PC-9 (cell line): ENCODE measurements around the gene AFG1L. TPM values are rescaled to one million over a fixed set of nuclear protein-coding genes. Genes with fewer than 3 reads are reported as not detected.
A peak's percentile ranks its signal among the peaks of the same experiment; 100 is the strongest.

Source experiments
- BruUV-seq: library from RNA; stranded (reverse); fragments of 400-500 nt; replicated peaks from 2 replicates; lab custom pipeline; 2021; lab: Mats Ljungman, UMichigan
- CTCF ChIA-PET: fragments of 300-600 bp; sonication (Branson Sonifier 250); formaldehyde crosslinking; loops from one replicate; lab custom pipeline; 2022; ENCODE audit warnings: antibody characterized with exemption; lab: Charles Lee
- POLR2A ChIA-PET: fragments of 300-600 bp; sonication (Branson Sonifier 250); formaldehyde crosslinking; loops from one replicate; lab custom pipeline; 2022; ENCODE audit warnings: antibody characterized with exemption; ENCODE audit not compliant: unreplicated experiment; lab: Charles Lee
- DNase-seq, 2 experiments: peaks; one replicate each; pipeline versions ENCODE4 v3.0.0 to v3.0.0-alpha.2; 2015 to 2022; ENCODE audit warnings: mixed read lengths in 1 of 2
- H2AFZ ChIP-seq: fragments of 200-600 bp; sonication (generic); 2 replicates; pipeline ENCODE4 v1.8.1; 2017; ENCODE audit warnings: antibody characterized with exemption
- H3F3A ChIP-seq: fragments of 200-600 bp; sonication (generic); 2 replicates; pipeline ENCODE4 v1.8.1; 2017; ENCODE audit warnings: antibody characterized with exemption, mild to moderate bottlenecking, low read depth; ENCODE audit not compliant: insufficient read depth
- H3K27ac ChIP-seq: fragments of 200-600 bp; sonication (generic); 2 replicates; pipeline ENCODE4 v1.6.1; 2016; ENCODE audit warnings: mixed run types
- H3K27me3 ChIP-seq: fragments of 200-600 bp; sonication (generic); 2 replicates; pipeline ENCODE4 v1.6.1; 2016; ENCODE audit warnings: low read depth, mixed run types; ENCODE audit not compliant: insufficient read depth
- H3K36me3 ChIP-seq: fragments of 200-600 bp; sonication (generic); 2 replicates; pipeline ENCODE4 v1.6.1; 2016; ENCODE audit warnings: low read depth, mixed run types
- H3K4me1 ChIP-seq: fragments of 200-600 bp; sonication (generic); replicated peaks from 2 replicates; pipeline ENCODE4 v1.6.1; 2016; ENCODE audit warnings: mixed run types; ENCODE audit not compliant: insufficient read depth
- H3K4me2 ChIP-seq: fragments of 200-600 bp; sonication (generic); 2 replicates; pipeline ENCODE4 v1.6.1; 2017; ENCODE audit warnings: mixed run types
- H3K4me3 ChIP-seq: fragments of 200-600 bp; sonication (generic); 2 replicates; pipeline ENCODE4 v1.6.1; 2016; ENCODE audit warnings: mixed run types
- H3K79me2 ChIP-seq: fragments of 200-600 bp; sonication (generic); 2 replicates; pipeline ENCODE4 v1.6.1; 2017; ENCODE audit warnings: low read depth, mixed run types
- H3K9me2 ChIP-seq: fragments of 200-600 bp; sonication (generic); 2 replicates; pipeline ENCODE4 v1.8.1; 2017; ENCODE audit warnings: mild to moderate bottlenecking; ENCODE audit not compliant: insufficient read depth
- H3K9me3 ChIP-seq: fragments of 200-600 bp; sonication (generic); 2 replicates; pipeline ENCODE4 v1.8.1; 2016; ENCODE audit warnings: low read depth; ENCODE audit not compliant: insufficient read depth
- H4K20me1 ChIP-seq: fragments of 200-600 bp; sonication (generic); 2 replicates; pipeline ENCODE4 v1.8.1; 2017; ENCODE audit not compliant: insufficient read depth
- EZH2 ChIP-seq: fragments of 200-600 bp; sonication (generic); IDR thresholded peaks from 2 replicates; pipeline ENCODE4 v1.8.0; 2017; ENCODE audit warnings: antibody characterized with exemption, low read depth
- intact Hi-C: fragments of 100-400 bp; cut with micrococcal nuclease; formaldehyde crosslinking; loops from one replicate; pipeline ENCODE4 v1.10.0; 2022; ENCODE audit not compliant: unreplicated experiment
- total RNA-seq: library from RNA; stranded (reverse); gene quantifications from 2 replicates; pipeline ENCODE4 v1.2.3, GENCODE V29; 2021
- TF ChIP-seq, protein P1 (sequence below): fragments of 200-600 bp; sonication (generic); conservative IDR thresholded peaks from 2 replicates; pipeline ENCODE4 v1.6.1; 2017; ENCODE audit warnings: mixed run types, antibody characterized with exemption, mild to moderate bottlenecking, moderate library complexity

AFG1L gene
- total RNA-seq, 1 experiment from 2014 or later, result 8.9 TPM

DNA sequence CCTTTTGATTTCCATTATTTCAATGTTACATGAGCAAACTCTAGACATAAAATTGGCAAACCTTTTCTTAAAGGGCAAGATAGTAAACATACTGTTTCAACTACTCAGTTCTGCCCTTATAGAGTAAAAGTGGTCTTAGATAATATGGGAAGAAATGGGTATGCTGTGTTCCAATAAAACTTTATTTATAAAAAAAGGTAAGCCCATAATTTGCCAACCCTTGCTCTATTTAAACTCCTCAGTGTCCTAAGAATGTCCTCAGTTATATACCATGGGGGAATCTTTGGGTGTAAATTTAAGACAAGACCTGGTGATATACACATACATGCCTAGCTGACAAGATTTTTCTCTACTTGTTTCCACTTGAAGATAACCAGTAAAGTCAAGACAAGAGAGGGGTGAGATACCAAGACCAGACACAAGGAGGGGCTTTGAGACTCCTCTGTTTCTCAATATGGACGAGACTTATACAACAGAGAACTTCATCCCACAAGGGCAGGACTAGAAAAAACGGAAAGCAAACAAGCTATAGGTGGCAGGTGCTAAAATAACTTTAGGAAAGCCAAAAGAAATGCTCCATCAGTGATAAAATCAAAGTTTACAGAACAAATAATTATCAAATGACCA, 44.5 kb upstream of the AFG1L start:
- H4K20me1 ChIP-seq, result 0 out of 2 replicates have a peak, but pooled peaks cover 9% of the 10 kb centered on the region
- no peak overlapping the region for H3K4me3 ChIP-seq
- no peaks in the 10 kb centered on the region for H3K9me3 ChIP-seq
- CTCF ChIA-PET, result no interaction called here
- no peaks in the 10 kb centered on the region; the same call in 1 of the 2 replicates for H3K36me3 ChIP-seq
- H3K9me2 ChIP-seq, result no peaks in the 10 kb centered on the region
- no peak overlapping the region for H3K4me2 ChIP-seq
- BruUV-seq, result no TSS peak
- H3K27ac ChIP-seq, result no peak overlapping the region
- DNase-seq, result no peak
- no peak for TF ChIP-seq EZH2
- TF ChIP-seq, protein P1, sequence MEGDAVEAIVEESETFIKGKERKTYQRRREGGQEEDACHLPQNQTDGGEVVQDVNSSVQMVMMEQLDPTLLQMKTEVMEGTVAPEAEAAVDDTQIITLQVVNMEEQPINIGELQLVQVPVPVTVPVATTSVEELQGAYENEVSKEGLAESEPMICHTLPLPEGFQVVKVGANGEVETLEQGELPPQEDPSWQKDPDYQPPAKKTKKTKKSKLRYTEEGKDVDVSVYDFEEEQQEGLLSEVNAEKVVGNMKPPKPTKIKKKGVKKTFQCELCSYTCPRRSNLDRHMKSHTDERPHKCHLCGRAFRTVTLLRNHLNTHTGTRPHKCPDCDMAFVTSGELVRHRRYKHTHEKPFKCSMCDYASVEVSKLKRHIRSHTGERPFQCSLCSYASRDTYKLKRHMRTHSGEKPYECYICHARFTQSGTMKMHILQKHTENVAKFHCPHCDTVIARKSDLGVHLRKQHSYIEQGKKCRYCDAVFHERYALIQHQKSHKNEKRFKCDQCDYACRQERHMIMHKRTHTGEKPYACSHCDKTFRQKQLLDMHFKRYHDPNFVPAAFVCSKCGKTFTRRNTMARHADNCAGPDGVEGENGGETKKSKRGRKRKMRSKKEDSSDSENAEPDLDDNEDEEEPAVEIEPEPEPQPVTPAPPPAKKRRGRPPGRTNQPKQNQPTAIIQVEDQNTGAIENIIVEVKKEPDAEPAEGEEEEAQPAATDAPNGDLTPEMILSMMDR, result peak; percentile 44; the same call in 1 of the 2 replicates
- no peaks in the 10 kb centered on the region for H3K27me3 ChIP-seq
- POLR2A ChIA-PET, result no interaction called here
- H3K79me2 ChIP-seq, result peaks cover 69% of the 10 kb centered on the region
- no peaks in the 10 kb centered on the region for H3K4me1 ChIP-seq
- no peaks in the 10 kb centered on the region; the same call in 1 of the 2 replicates for H3F3A ChIP-seq
- intact Hi-C loops, result no loop called here
- H2AFZ ChIP-seq, result no peak overlapping the region

DNA sequence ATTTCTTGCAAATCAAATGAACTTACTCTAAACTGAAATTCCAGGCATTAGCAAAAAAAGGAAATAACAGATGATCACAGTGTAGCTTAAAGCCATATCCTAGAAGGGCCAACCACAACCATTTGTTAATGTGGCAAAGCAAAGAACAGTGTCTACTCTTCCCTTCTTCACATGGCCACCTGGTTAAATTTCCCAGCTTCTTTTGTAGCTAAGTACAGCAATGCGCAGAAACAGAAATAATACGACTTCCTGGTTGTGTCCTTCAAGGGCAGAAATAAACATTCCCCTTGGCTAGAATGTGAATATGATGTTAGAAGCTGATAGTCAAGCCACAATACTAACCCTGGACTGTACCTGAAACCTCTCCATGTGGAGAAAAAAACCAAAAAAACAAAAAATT, 43.6 kb upstream of the AFG1L start:
- ChIA-PET POLR2A (no interaction called here), CTCF (interaction anchor here (0.6 kb wide), 1 partner anchor 241 kb away, joined by 3 read pairs; no protein-coding TSS in a partner anchor)
- H3K79me2 ChIP-seq, result peaks cover 72% of the 10 kb centered on the region
- H3K36me3 ChIP-seq, result no peaks in the 10 kb centered on the region
- H3F3A ChIP-seq, result no peaks in the 10 kb centered on the region; the same call in 1 of the 2 replicates
- intact Hi-C loops, result no loop called here
- no peaks in the 10 kb centered on the region for H3K9me2 ChIP-seq
- no TSS peak for BruUV-seq
- no peaks in the 10 kb centered on the region for H3K27me3 ChIP-seq
- no peak overlapping the region for H3K4me2 ChIP-seq
- H3K9me3 ChIP-seq, result no peaks in the 10 kb centered on the region
- no peaks in the 10 kb centered on the region for H3K4me1 ChIP-seq
- no peak for TF ChIP-seq EZH2
- TF ChIP-seq, protein P1, result no peak
- H2AFZ ChIP-seq, result no peak overlapping the region
- no peak overlapping the region for H3K27ac ChIP-seq
- DNase-seq, result no peak
- 0 out of 2 replicates have a peak, but pooled peaks cover 14% of the 10 kb centered on the region for H4K20me1 ChIP-seq
- no peak overlapping the region for H3K4me3 ChIP-seq

DNA sequence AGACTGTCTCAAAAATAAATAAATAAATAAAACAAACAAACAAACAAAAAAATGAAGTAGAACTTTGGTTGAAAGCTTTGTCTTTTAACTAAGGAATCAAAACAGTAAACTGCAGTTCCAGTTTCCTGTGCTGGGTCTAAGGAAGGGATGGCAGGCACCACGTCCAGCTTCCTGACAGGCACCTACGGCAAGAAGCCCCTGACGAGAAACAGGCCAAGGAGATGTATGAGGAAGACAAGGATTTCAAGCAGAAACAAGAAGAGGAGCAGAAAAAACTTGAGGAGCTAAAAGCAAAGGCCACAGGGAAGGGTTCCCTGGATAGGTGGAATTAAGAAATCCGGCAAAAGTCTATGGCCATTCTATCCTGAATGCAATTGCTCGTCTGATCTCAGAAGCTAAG, 42.8 kb upstream of the AFG1L start:
- Histone ChIP-seq H3K4me3 (no peak overlapping the region), H4K20me1 (0 out of 2 replicates have a peak, but pooled peaks cover 19% of the 10 kb centered on the region), H3K36me3 (no peaks in the 10 kb centered on the region), H3F3A (no peaks in the 10 kb centered on the region; the same call in 1 of the 2 replicates), H3K9me3 (no peaks in the 10 kb centered on the region), H3K4me2 (no peak overlapping the region), H3K79me2 (peaks cover 74% of the 10 kb centered on the region), H3K4me1 (no peaks in the 10 kb centered on the region), H3K27ac (no peak overlapping the region), H3K9me2 (no peaks in the 10 kb centered on the region), H3K27me3 (no peaks in the 10 kb centered on the region), H2AFZ (no peak overlapping the region)
- POLR2A ChIA-PET, result no interaction called here
- BruUV-seq, result no TSS peak
- CTCF ChIA-PET, result no interaction called here
- DNase-seq, result no peak
- TF ChIP-seq, protein P1, result no peak
- no peak for TF ChIP-seq EZH2
- intact Hi-C loops, result no loop called here
